ENCODE results near the gene ZNF527. TPM values are rescaled to one million over a fixed set of nuclear protein-coding genes. Genes with fewer than 3 reads are reported as not detected.
"Not testable (repeated sequence)": the region's sequence is repeated elsewhere in the genome, so short reads cannot be mapped to it uniquely, and the experiment has no call there.

Gene ZNF527
- total RNA-seq, 1 donor from 2014 or later, result 8.1 TPM

DNA sequence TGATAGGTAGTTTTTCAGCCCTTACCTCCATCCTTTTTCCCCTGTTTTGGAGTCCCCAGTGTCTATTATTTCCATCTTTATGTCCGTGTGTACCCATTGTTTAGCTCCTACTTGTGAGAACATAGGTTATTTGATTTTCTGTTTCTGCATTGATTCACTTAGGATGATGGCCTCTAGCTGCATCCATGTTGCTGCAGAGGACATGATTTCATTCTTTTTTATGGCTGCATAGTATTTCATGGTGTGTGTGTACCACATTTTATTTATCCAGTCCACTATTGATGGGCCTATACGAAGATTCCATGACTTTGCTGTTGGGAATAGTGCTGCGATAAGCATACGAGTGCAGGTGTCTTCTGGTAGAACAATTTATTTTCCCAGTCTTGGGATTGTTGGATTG lies 15.0 kb upstream of the ZNF527 start:
- ChIA-PET POLR2A (no interaction called here), CTCF (no interaction called here)
- Mint-ChIP-seq H3K27me3 (no peaks in the 10 kb centered on the region), H3K4me1 (peaks cover 6% of the 10 kb centered on the region), H3K9me3 (peaks cover 22% of the 10 kb centered on the region), H3K36me3 (ENCODE audit: low read depth) (peaks cover 88% of the 10 kb centered on the region), H3K27ac (no peak overlapping the region), H3K4me3 (no peak overlapping the region)
- ATAC-seq (ENCODE audit: low read depth) (no peak), DNase-seq (no peak)
- intact Hi-C loops (cut with micrococcal nuclease), result no loop called here
- TF ChIP-seq, protein P1, sequence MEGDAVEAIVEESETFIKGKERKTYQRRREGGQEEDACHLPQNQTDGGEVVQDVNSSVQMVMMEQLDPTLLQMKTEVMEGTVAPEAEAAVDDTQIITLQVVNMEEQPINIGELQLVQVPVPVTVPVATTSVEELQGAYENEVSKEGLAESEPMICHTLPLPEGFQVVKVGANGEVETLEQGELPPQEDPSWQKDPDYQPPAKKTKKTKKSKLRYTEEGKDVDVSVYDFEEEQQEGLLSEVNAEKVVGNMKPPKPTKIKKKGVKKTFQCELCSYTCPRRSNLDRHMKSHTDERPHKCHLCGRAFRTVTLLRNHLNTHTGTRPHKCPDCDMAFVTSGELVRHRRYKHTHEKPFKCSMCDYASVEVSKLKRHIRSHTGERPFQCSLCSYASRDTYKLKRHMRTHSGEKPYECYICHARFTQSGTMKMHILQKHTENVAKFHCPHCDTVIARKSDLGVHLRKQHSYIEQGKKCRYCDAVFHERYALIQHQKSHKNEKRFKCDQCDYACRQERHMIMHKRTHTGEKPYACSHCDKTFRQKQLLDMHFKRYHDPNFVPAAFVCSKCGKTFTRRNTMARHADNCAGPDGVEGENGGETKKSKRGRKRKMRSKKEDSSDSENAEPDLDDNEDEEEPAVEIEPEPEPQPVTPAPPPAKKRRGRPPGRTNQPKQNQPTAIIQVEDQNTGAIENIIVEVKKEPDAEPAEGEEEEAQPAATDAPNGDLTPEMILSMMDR (IDR thresholded peaks at IDR 0.05), result no peak

DNA sequence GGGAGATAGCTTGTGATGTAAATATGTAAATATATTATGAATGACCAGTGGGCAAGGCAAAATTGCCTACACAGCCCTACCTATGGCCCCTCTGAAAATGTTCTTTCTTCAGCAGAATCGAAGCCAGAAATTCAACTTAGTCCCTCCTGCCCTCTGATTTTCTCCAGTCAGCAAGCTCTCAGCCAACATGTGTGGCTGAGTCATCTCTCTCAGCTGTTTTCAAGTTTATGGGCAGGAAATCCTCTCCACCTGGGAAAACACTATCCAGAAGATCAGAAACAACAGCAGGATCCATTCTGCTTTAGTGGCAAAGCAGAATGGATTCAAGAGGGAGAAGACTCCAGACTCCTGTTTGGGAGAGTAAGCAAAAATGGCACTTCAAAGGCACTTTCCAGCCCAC lies 8.9 kb upstream of the ZNF527 start:
- Mint-ChIP-seq H3K36me3 (ENCODE audit: low read depth) (peaks cover 75% of the 10 kb centered on the region), H3K27ac (no peak overlapping the region), H3K27me3 (no peaks in the 10 kb centered on the region), H3K9me3 (peaks cover 39% of the 10 kb centered on the region), H3K4me1 (no peaks in the 10 kb centered on the region), H3K4me3 (no peak overlapping the region)
- CTCF ChIA-PET, result no interaction called here
- no peak for ATAC-seq (ENCODE audit: low read depth)
- DNase-seq, result no peak
- intact Hi-C loops (cut with micrococcal nuclease), result no loop called here
- POLR2A ChIA-PET, result no interaction called here
- TF ChIP-seq, protein P1 (IDR thresholded peaks at IDR 0.05), result no peak

DNA sequence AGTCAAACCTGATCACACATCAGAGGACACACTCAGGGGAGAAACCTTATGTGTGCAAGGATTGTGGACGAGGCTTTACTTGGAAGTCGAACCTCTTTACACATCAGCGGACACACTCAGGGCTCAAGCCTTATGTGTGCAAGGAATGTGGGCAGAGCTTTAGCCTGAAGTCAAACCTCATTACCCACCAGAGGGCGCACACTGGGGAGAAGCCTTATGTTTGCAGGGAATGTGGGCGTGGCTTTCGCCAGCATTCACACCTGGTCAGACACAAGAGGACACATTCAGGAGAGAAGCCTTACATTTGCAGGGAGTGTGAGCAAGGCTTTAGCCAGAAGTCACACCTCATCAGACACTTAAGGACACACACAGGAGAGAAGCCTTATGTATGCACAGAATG lies 8.2 kb upstream of the ZNF527 start:
- H3K27ac Mint-ChIP-seq, result no peak overlapping the region
- ChIA-PET CTCF (no interaction called here), POLR2A (no interaction called here)
- H3K4me1 Mint-ChIP-seq, result no peaks in the 10 kb centered on the region
- DNase-seq (no peak), ATAC-seq (ENCODE audit: low read depth) (no peak)
- H3K9me3 Mint-ChIP-seq, result peaks cover 33% of the 10 kb centered on the region
- TF ChIP-seq, protein P1 (IDR thresholded peaks at IDR 0.05), result no peak
- H3K27me3 Mint-ChIP-seq, result no peaks in the 10 kb centered on the region
- H3K36me3 Mint-ChIP-seq (ENCODE audit: low read depth), result peaks cover 68% of the 10 kb centered on the region
- intact Hi-C loops (cut with micrococcal nuclease), result no loop called here
- no peak overlapping the region for H3K4me3 Mint-ChIP-seq

DNA sequence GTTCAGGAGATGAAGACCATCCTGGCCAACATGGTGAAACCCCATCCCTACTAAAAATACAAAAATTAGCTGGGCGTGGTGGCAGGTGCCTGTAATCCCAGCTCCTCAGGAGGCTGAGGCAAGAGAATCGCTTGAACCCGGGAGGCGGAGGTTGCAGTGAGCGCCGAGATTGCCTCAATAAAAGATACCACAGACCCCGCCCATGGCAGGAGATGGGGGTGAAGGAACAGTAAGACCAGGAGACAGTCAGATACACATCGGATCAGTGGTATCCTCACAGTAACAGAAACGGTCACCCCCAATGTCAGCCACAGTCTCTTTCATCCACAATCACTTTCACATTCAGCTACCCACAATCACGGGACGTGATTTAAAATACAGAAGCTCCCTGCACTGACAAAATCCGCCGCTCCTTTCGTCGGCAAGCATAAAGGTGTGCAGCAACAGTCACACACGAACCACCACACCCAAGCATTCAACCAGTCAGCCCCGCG lies 466 bp upstream of the ZNF527 start:
- DNase-seq, CTCF ChIA-PET, H3K27me3 Mint-ChIP-seq, H3K9me3 Mint-ChIP-seq: not testable (repeated sequence)
- intact Hi-C loops (cut with micrococcal nuclease), result loop anchor here (1.0 to 2.0 kb wide), 8 partner anchors 160 to 1156 kb away; partner anchors contain the start of genes ZNF345, ZNF420, ZNF565 and ZNF568
- peak overlapping the region; percentile 98 for H3K27ac Mint-ChIP-seq
- peak overlapping the region; percentile 99 for H3K4me3 Mint-ChIP-seq
- peaks cover 11% of the 10 kb centered on the region for H3K36me3 Mint-ChIP-seq (ENCODE audit: low read depth)
- H3K4me1 Mint-ChIP-seq, result peaks cover 14% of the 10 kb centered on the region
- peak; percentile 22 for ATAC-seq (ENCODE audit: low read depth)
- POLR2A ChIA-PET, result interaction anchor here (0.6 to 2.8 kb wide), 24 partner anchors 23 to 1316 kb away, joined by 3 to 37 read pairs (median 4); partner anchors contain the start of genes POLR2I, TBCB, THAP8 and ZFP30

DNA sequence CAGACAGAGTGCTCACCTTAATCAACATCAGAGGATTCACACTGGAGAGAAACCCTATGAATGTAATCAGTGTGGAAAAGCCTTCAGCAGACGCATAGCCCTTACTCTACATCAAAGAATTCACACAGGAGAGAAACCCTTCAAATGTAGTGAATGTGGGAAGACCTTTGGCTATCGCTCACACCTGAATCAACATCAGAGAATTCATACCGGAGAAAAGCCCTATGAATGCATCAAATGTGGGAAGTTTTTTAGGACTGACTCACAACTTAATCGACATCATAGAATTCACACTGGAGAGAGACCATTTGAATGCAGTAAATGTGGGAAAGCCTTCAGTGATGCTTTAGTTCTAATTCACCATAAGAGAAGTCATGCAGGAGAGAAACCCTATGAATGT lies 18.3 kb downstream of the ZNF527 start:
- no peaks in the 10 kb centered on the region for H3K4me1 Mint-ChIP-seq
- ATAC-seq (ENCODE audit: low read depth), result no peak
- H3K36me3 Mint-ChIP-seq (ENCODE audit: low read depth), result peaks cover 60% of the 10 kb centered on the region
- H3K9me3 Mint-ChIP-seq, result peaks cover 49% of the 10 kb centered on the region
- H3K4me3 Mint-ChIP-seq, result no peak overlapping the region
- POLR2A ChIA-PET, result no interaction called here
- TF ChIP-seq, protein P1 (IDR thresholded peaks at IDR 0.05), result no peak
- no peaks in the 10 kb centered on the region for H3K27me3 Mint-ChIP-seq
- intact Hi-C loops (cut with micrococcal nuclease), result no loop called here
- no peak for DNase-seq
- CTCF ChIA-PET, result no interaction called here
- no peak overlapping the region for H3K27ac Mint-ChIP-seq

DNA sequence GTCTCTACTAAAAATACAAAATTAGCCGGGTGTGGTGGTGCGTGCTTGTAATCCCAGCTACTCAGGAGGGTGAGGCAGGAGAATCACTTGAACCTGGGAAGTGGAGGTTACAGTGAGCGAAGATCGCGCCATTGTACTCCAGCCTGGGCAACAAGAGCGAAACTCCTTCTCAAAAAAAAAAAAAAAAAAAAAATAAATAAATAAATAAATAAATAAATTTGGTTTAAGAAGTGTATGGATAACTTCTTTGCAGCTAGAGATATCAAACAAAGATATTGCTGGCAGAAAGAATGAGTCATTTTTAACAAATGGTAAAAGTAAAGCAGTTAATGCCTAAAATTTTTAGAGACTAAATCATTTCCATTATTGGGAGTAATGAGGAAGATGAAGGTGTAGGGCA lies 20.5 kb downstream of the ZNF527 start:
- H3K4me3 Mint-ChIP-seq; CTCF ChIA-PET; H3K4me1 Mint-ChIP-seq; H3K27me3 Mint-ChIP-seq; DNase-seq; ATAC-seq (ENCODE audit: low read depth); POLR2A ChIA-PET; H3K27ac Mint-ChIP-seq; intact Hi-C loops (cut with micrococcal nuclease): not testable (repeated sequence)
- H3K9me3 Mint-ChIP-seq, result peaks cover 39% of the 10 kb centered on the region
- peaks cover 40% of the 10 kb centered on the region for H3K36me3 Mint-ChIP-seq (ENCODE audit: low read depth)
